ENCODE data around the gene CDHR2. TPM values are rescaled to one million over a fixed set of nuclear protein-coding genes. Genes with fewer than 3 reads are reported as not detected.

CDHR2 gene
- total and polyA plus RNA-seq, 11 donors = 0.07 to 0.67 (median 0.35) TPM; not detected in 6

DNA sequence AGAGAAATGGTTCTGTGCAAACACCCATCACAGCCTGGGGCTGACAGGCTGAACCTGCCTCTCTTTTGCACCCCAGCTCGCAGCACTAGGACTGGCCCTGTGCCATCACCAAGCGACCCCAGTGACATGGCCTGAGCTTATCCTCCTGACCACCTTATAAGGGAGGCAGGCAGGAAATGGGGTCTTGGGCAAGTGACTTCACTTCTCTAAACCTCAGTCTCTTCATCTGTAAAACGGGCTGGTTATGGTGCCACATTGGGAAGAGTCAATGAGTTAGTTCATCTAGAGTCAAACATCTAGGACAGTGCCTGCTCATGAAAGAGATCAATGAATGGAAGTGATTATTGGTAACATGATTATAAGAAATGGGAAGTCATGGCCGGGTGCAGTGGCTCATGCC is 75.0 kb downstream of the CDHR2 start:
- no peak for DNase-seq
- no peak overlapping the region for H3K27ac ChIP-seq
- 53 to 79% (median 71%) methylated on average over 4 of the region's 4 CpGs for WGBS, 4 donors
- intact Hi-C loops (cut with DNase I) = no loop called here
- peaks cover 23 to 94% (median 58%) of the 10 kb centered on the region in 9 donors for H3K27me3 ChIP-seq
- TF ChIP-seq CTCF (IDR thresholded peaks at IDR 0.05) (no peak), POLR2A (IDR thresholded peaks at IDR 0.05) (no peak)
- H3K4me3 ChIP-seq = no peak overlapping the region
- no peaks in the 10 kb centered on the region for H3K9me3 ChIP-seq
- no peaks in the 10 kb centered on the region for H3K36me3 ChIP-seq
- ATAC-seq = no peak
- peaks cover 0 to 26% (median 8%) of the 10 kb centered on the region in 12 donors for H3K4me1 ChIP-seq

GRCh38 chr5:176624938-176625337 is 75.8 kb downstream of the CDHR2 start:
- ATAC-seq = no peak
- no peak overlapping the region for H3K27ac ChIP-seq
- H3K4me3 ChIP-seq = no peak overlapping the region
- no peaks in the 10 kb centered on the region for H3K36me3 ChIP-seq
- H3K27me3 ChIP-seq = peaks cover 22 to 94% (median 58%) of the 10 kb centered on the region in 9 donors
- intact Hi-C loops (cut with DNase I) = no loop called here
- DNase-seq = no peak
- no peaks in the 10 kb centered on the region for H3K9me3 ChIP-seq
- WGBS, 4 donors = 65 to 72% (median 67%) methylated on average over 9 of the region's 9 CpGs
- H3K4me1 ChIP-seq = peaks cover 0 to 26% (median 9%) of the 10 kb centered on the region in 12 donors
- TF ChIP-seq POLR2A (IDR thresholded peaks at IDR 0.05) (no peak), CTCF (IDR thresholded peaks at IDR 0.05) (no peak)

DNA sequence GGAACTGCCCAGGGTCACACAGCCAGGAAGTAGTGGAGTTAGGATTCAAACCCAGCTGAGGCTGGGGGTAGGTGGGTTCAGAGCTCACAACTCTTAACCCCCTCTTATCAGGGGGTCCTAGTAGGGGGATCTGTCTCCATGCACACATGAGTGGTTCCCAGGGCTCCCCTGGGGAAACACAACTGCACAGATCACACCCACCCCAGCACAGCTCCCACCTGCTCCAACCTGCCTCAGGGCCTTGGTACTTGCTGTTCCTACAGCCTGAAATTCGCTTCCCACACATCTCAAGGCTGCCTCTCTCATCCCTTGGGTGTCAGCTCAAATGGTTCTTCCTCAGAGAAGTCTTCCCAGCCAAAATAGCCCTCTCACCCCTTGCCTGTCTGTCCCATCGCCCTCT is 76.4 kb downstream of the CDHR2 start:
- Histone ChIP-seq H3K4me1 (peaks cover 0 to 26% (median 9%) of the 10 kb centered on the region in 12 donors), H3K4me3 (no peak overlapping the region), H3K36me3 (no peaks in the 10 kb centered on the region), H3K27me3 (peaks cover 22 to 94% (median 58%) of the 10 kb centered on the region in 9 donors), H3K9me3 (no peaks in the 10 kb centered on the region), H3K27ac (no peak overlapping the region)
- DNase-seq (no peak), ATAC-seq (no peak)
- TF ChIP-seq POLR2A (IDR thresholded peaks at IDR 0.05) = no peak
- no peak for TF ChIP-seq CTCF (IDR thresholded peaks at IDR 0.05)
- WGBS, 4 donors = 60 to 75% (median 65%) methylated on average over 2 of the region's 2 CpGs
- intact Hi-C loops (cut with DNase I) = no loop called here

DNA sequence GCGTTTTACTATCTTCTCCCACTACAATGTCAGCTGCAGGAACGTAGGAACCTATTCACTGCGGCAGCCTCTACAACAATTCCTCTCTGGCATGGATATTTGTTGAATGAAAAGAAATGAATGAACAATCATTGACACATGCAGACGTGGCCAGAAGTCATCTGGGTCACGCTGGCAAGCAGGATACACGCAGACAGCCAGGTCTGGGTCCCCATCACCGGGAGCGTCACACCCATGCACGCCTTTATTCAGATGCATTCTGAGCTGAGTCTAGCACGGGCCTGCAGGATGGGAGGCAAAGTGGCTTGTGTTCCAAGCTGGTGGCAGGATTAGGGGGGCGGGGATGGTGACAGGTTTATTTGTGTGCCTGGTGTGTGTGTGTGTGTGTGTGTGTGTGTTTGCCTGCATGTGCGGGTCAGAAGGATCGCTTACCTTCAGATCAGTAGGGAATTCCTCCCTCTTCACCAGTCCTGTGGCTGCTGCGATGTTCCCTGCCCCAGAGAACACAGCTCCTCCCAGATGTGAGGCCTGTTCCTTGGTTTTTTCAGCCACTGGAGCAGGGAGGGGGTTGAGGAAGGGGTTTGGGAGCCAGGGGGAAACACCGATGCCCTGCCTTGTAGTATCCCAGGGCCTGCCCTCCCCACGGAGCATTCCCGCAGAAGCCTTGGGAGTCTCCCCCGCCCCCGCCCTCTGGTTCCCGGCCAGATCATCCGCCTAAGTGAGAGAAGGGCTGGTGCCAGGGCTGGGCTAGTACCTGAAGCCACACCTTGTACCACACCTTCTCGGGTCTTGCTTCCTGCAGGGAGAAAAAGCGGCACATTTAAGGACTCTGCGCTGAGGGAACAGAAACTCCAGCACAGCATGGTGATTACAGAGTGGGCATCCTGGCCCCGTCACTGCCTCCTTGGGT is 77.1 kb downstream of the CDHR2 start:
- Histone ChIP-seq H3K27me3 (peaks cover 17 to 94% (median 58%) of the 10 kb centered on the region in 9 donors), H3K9me3 (no peaks in the 10 kb centered on the region), H3K27ac (no peak overlapping the region), H3K4me1 (peaks cover 0 to 24% (median 11%) of the 10 kb centered on the region in 12 donors), H3K36me3 (no peaks in the 10 kb centered on the region), H3K4me3 (no peak overlapping the region)
- no peak for ATAC-seq
- no peak for TF ChIP-seq CTCF (IDR thresholded peaks at IDR 0.05)
- no peak for TF ChIP-seq POLR2A (IDR thresholded peaks at IDR 0.05)
- intact Hi-C loops (cut with DNase I) = no loop called here
- DNase-seq = no peak
- 33 to 55% (median 47%) methylated on average over 15 to 25 of the region's 25 CpGs for WGBS, 4 donors

All from heart left ventricle (tissue), 16 donors.